Heart right ventricle (tissue), 16 donors: ENCODE results near the gene ZNF581. TPM values are rescaled to one million over a fixed set of nuclear protein-coding genes. Genes with fewer than 3 reads are reported as not detected.

Experiments used
- ATAC-seq, 8 donors: fragments of 200-7000 bp; cut with Tn5 transposase; one replicate each; pipeline ENCODE4 v1.9.1; 2020; ENCODE audit warnings: mild to moderate bottlenecking in 8 of 8, moderate library complexity in 8 of 8, moderate number of reproducible peaks in 1 of 8
- DNase-seq, 2 donors: peaks; one replicate each; pipeline ENCODE4 v3.0.0-alpha.2; 2020
- H3K27ac ChIP-seq, 10 donors: fragments of 200-600 bp; sonication (generic) in 2 of 10; one replicate each; pipeline versions ENCODE4 v1.5.0 to v1.8.0; 2020 to 2022; ENCODE audit warnings: mild to moderate bottlenecking in 3 of 10
- H3K27me3 ChIP-seq, 7 donors: fragments of 200-600 bp; one replicate each; pipeline ENCODE4 v1.8.0; 2021 to 2022; ENCODE audit warnings: mild to moderate bottlenecking in 2 of 7
- H3K36me3 ChIP-seq, 9 donors: fragments of 200-600 bp; sonication (generic) in 1 of 9; one replicate each; pipeline versions ENCODE4 v1.5.0 to v1.8.0; 2020 to 2022; ENCODE audit warnings: mild to moderate bottlenecking in 2 of 9
- H3K4me1 ChIP-seq, 9 donors: fragments of 200-600 bp; sonication (generic) in 1 of 9; one replicate each; pipeline versions ENCODE4 v1.5.0 to v1.8.0; 2020 to 2022; ENCODE audit warnings: mild to moderate bottlenecking in 4 of 9
- H3K4me3 ChIP-seq, 10 donors: fragments of 200-600 bp; sonication (generic) in 2 of 10; one replicate each; pipeline versions ENCODE4 v1.5.0 to v1.8.0; 2020 to 2022; ENCODE audit warnings: mild to moderate bottlenecking in 7 of 10, moderate library complexity in 2 of 10
- H3K9me3 ChIP-seq, 11 donors: fragments of 200-600 bp in 10 of 11; sonication (generic) in 2 of 11; one replicate each; pipeline versions ENCODE4 v1.5.0 to v1.8.0; 2013 to 2022; ENCODE audit warnings: mild to moderate bottlenecking in 2 of 11, control low read depth in 1 of 11, moderate library complexity in 1 of 11
- CTCF ChIP-seq, 9 donors: fragments of 200-600 bp; sonication (generic) in 2 of 9; IDR thresholded peaks; one replicate each; pipeline versions ENCODE4 v1.5.0 to v1.8.0; 2021 to 2022; ENCODE audit warnings: antibody characterized with exemption in 9 of 9, mild to moderate bottlenecking in 5 of 9, moderate library complexity in 1 of 9
- WGBS, 2 donors: extraction: QIAGEN DNeasy Blood & Tissue Kit; methylation state at CpG; one replicate each; pipeline ENCODE4 v1.1.7; 2013; ENCODE audit warnings: inconsistent platforms in 1 of 2; 5-methylcytosine and 5-hydroxymethylcytosine counted together
- intact Hi-C, 10 donors: fragments of 100-400 bp; cut with DNase I; formaldehyde crosslinking; loops; one replicate each; pipeline versions ENCODE4 v1.11.1 to v1.14.2; 2022
- polyA plus RNA-seq, 2 donors: library from polyadenylated mRNA; stranded (reverse); fragments of 200-250 nt; gene quantifications; one replicate each; pipeline ENCODE4 v1.2.3, GENCODE V29; 2013
- total RNA-seq, 10 donors: library from RNA; stranded (reverse); fragmentation: NEBNext Ultra II Directional in 3 of 10; extraction: Animal tissue kit (Norgen Biotek cat#: 25700) in 3 of 10; gene quantifications; one replicate each; pipeline versions ENCODE4 v1.2.1 to v1.2.4, GENCODE V29; 2021 to 2023
- donor health status: Arrhythmogenic right ventricular cardiomyopathy.
- donor health status: ischemic (EF 13 %, LVEDD 7.1; RV severe dilation, severe dysfunction).
- donor health status: healthy with polysubstance abuse.
- donor health status: DM: no; HTN: yes; CAD: no.
- donor health status: DM: no; HTN: no; CAD: no.
- donor health status: ischemic (EF 25% LVEDD 6.9; RV normal size, moderate dysfunction).
- donor health status: ischemic (EF 25% LVEDD 5.7; RV mildly dilated, moderate dysfunction).
- donor health status: healthy.
- donor health status: DM: yes; HTN: yes; CAD: no.
- donor health status: Ischemic cardiomyopathy.
- donor health status: ischemic (EF 35%, LVEDD 5.7; RV mildly dilated, moderate dysfunction).
- donor health status: nonischemic (EF 11% LVEDD 7.7; RV severe dilation, severe dysfunction).
- donor health status: DM: yes; HTN: yes; CAD: no.
- donor health status: PGD.
- donor health status: ischemic (EF 29% LVEDD 5.4; RV normal size, mild dysfunction).
- donor health status: nonischemic (EF 23%, LVEDD 6.1; RV moderate dilation, normal function).

Gene ZNF581
- total and polyA plus RNA-seq, 12 donors = 4.0 to 15.6 (median 6.5) TPM

- intact Hi-C loops = loop anchor here in 1 of 10 donors (5.0 kb wide), 2 partner anchors 50 to 80 kb away; partner anchors contain the start of gene SBK3
- ATAC-seq = no peak
- H3K27ac ChIP-seq = no peak overlapping the region
These were observed 45.9 kb upstream of the ZNF581 start for GRCh38 chr19:55597501-55597921.

GRCh38 chr19:55598034-55598433 is 45.4 kb upstream of the ZNF581 start:
- Histone ChIP-seq H3K9me3 (no peaks in the 10 kb centered on the region), H3K36me3 (peaks cover 0 to 49% (median 8%) of the 10 kb centered on the region in 9 donors), H3K27ac (peak overlapping the region in 3 of 10 donors; percentile 36 to 100 (median 98)), H3K4me3 (peak overlapping the region in 1 of 10 donors; percentile 92), H3K27me3 (no peaks in the 10 kb centered on the region), H3K4me1 (peaks cover 4 to 20% (median 15%) of the 10 kb centered on the region in 9 donors)
- intact Hi-C loops = loop anchor here in 3 of 10 donors (2.0 to 5.0 kb wide), 3 partner anchors 51 to 81 kb away; partner anchors contain the start of gene SBK3 (in 1 of the 3)
- 83 to 86% methylated on average over 9 of the region's 9 CpGs for WGBS, 2 donors
- DNase-seq (no peak), ATAC-seq (no peak)
- TF ChIP-seq CTCF (IDR thresholded peaks at IDR 0.05) = no peak

More at GRCh38 chr19:55597501-55597921, 45.9 kb upstream of the ZNF581 start:
- H3K4me1 ChIP-seq = peaks cover 4 to 20% (median 15%) of the 10 kb centered on the region in 9 donors
- no peak for TF ChIP-seq CTCF (IDR thresholded peaks at IDR 0.05)
- no peak overlapping the region for H3K4me3 ChIP-seq
- no peak for DNase-seq
- no peaks in the 10 kb centered on the region for H3K27me3 ChIP-seq
- H3K36me3 ChIP-seq = peaks cover 0 to 48% (median 8%) of the 10 kb centered on the region in 9 donors
- WGBS, 2 donors = 96 to 97% methylated on average over 30 of the region's 30 CpGs
- no peaks in the 10 kb centered on the region for H3K9me3 ChIP-seq

DNA sequence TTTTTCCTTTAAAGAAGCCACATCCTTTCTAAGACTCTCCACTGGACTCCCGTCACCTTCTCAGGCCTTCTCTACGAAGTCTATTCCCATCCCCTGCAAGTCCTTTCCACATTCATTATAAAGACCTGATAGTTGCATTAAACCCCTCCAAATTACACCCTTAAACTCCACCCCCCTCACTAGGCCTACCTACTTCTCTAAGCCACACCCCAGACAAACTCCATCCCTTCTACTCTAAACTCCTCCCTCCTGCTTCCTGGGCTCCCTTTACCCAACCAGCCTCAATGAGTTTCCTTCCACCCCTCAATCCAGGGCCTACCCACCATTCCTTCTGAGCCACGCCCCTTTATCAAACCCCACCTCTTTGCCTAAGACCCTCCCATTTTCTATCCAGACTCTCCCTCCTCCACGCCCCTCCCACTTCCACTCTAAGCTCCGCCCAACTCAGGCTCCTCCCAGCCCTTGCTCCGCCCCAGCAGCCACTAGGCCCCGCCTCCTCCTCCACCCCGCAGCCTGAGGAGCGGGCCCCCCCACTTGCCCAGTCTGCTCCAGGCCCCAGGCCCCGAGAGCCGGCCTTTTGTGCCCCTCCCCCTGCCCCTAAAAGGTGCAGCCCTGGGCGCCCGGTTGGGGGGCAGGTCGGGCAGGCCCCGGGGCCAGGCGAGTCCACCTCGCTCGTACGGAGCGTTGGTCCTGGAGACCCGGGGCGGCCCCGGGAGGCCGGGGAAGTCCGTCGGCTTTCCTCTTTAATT is 44.6 kb upstream of the ZNF581 start:
- Histone ChIP-seq H3K4me3 (peak overlapping the region; percentile 54 to 94 (median 76)), H3K9me3 (no peaks in the 10 kb centered on the region), H3K36me3 (peaks cover 0 to 42% (median 8%) of the 10 kb centered on the region in 9 donors), H3K27ac (peak overlapping the region; percentile 96 to 100 (median 98)), H3K27me3 (no peaks in the 10 kb centered on the region), H3K4me1 (peaks cover 4 to 24% (median 16%) of the 10 kb centered on the region in 9 donors)
- DNase-seq = peak; percentile 92 to 93
- TF ChIP-seq CTCF (IDR thresholded peaks at IDR 0.05) = no peak
- WGBS, 2 donors = 5 to 7% methylated on average over 26 of the region's 26 CpGs
- intact Hi-C loops = loop anchor here in 3 of 10 donors (1.0 to 5.0 kb wide), 5 partner anchors 25 to 82 kb away; partner anchors contain the start of genes SBK3 (in 1 of the 3) and ZNF784 (in 1 of the 3)
- peak; percentile 79 to 89 (median 84) for ATAC-seq

DNA sequence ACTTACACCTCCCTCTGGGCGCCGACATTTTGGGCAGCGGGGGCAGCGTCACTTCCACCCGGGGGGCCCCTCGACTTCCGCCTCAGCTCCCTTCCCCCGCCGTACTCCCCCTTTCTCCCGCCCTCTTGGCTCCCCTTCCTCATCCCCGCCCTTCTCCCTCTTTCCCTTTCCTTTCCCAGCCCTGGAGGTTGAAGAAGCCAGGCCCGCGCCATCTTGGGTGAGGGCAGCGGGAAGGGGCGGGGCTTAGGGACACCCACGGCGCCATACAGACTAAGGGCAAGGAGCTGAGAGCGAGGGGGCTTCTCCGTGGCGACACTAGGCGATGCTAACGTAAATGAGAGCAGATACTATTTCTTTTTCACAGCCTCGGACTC is 44.0 kb upstream of the ZNF581 start, which contains the start of gene FIZ1:
FIZ1 (minus strand) TSS at position 50 of the 374 bp plus-strand sequence. CDS start 1,652 bp downstream, outside the sequence.
- ATAC-seq (peak; percentile 86 to 96 (median 94)), DNase-seq (peak; percentile 98 to 99)
- intact Hi-C loops = loop anchor here in 3 of 10 donors (1.0 to 5.0 kb wide), 5 partner anchors 25 to 83 kb away; partner anchors contain the start of genes SBK3 (in 1 of the 3) and ZNF784 (in 1 of the 3)
- peaks cover 0 to 39% (median 8%) of the 10 kb centered on the region in 9 donors for H3K36me3 ChIP-seq
- H3K27me3 ChIP-seq = no peaks in the 10 kb centered on the region
- 0% methylated on average over 23 of the region's 23 CpGs for WGBS, 2 donors
- H3K27ac ChIP-seq = peak within 1 kb of the TSS; percentile 96 to 100 (median 98)
- no peak for TF ChIP-seq CTCF (IDR thresholded peaks at IDR 0.05)
- H3K9me3 ChIP-seq = no peaks in the 10 kb centered on the region
- peaks cover 4 to 29% (median 21%) of the 10 kb centered on the region in 9 donors for H3K4me1 ChIP-seq
- peak within 1 kb of the TSS; percentile 54 to 94 (median 76) for H3K4me3 ChIP-seq
